HepG2 (cell line): ENCODE results near the gene SYTL2. TPM values are rescaled to one million over a fixed set of nuclear protein-coding genes. Genes with fewer than 3 reads are reported as not detected.

Experiments
- ATAC-seq: fragments of 200-7000 bp; cut with Tn5 transposase; 3 replicates; pipeline ENCODE4 v1.9.1; 2020; ENCODE audit warnings: mild to moderate bottlenecking, moderate library complexity
- BruUV-seq: library from RNA; stranded (reverse); fragments of 400-500 nt; replicated peaks from 2 replicates; lab custom pipeline; 2021; lab: Mats Ljungman, UMichigan
- CTCF ChIA-PET: fragments of 300-600 bp; formaldehyde crosslinking; extraction: SDS; loops from one replicate; lab custom pipeline; 2021; ENCODE audit warnings: low total read pairs, inconsistent platforms, low intra/inter-chr PET ratio; lab: Yijun Ruan, JAX
- POLR2A ChIA-PET: fragments of 350-600 bp; sonication (Branson Sonifier 250); formaldehyde crosslinking; loops from one replicate; lab custom pipeline; 2020; ENCODE audit warnings: antibody characterized with exemption, inconsistent platforms; lab: Yijun Ruan, JAX
- DNase-seq: peaks from one replicate; pipeline ENCODE4 v3.0.0-alpha.2; 2015; ENCODE audit warnings: low spot score
- FAIRE-seq: peaks from 3 replicates; lab custom pipeline; 2011; peaks lifted over from hg19 to GRCh38; lab: Jason Lieb, UNC
- H2AFZ ChIP-seq: one replicate; pipeline ENCODE4 v1.6.1; 2011; ENCODE audit warnings: low read length, inconsistent platforms
- H3K27ac ChIP-seq: fragments of 300-600 bp; 3 replicates; pipeline ENCODE4 v1.8.0; 2011; ENCODE audit warnings: mixed run types, mild to moderate bottlenecking, mixed read lengths, low read length, inconsistent platforms; ENCODE audit not compliant: insufficient read depth; ENCODE audit errors: extremely low read length
- H3K27me3 ChIP-seq, 2 experiments: fragments of 200-600 bp in 1 of 2; 2 replicates in 1 of 2; 3 replicates in 1 of 2; pipeline versions ENCODE4 v1.6.0 to v1.8.0; 2011; ENCODE audit warnings: low read length in 2 of 2, mild to moderate bottlenecking in 2 of 2, moderate library complexity in 2 of 2, inconsistent platforms in 1 of 2; ENCODE audit not compliant: insufficient read depth in 2 of 2, control insufficient read depth in 1 of 2
- H3K36me3 ChIP-seq, 2 experiments: fragments of 200-600 bp in 1 of 2; replicated peaks in 1 of 2; 2 replicates in 1 of 2; 3 replicates in 1 of 2; pipeline versions ENCODE4 v1.5.1 to v1.8.0; 2011; ENCODE audit warnings: low read length in 2 of 2, inconsistent platforms in 1 of 2; ENCODE audit not compliant: insufficient read depth in 2 of 2, control insufficient read depth in 1 of 2
- H3K4me1 ChIP-seq: 2 replicates; pipeline ENCODE4 v1.5.1; 2012; ENCODE audit warnings: low read length, inconsistent platforms; ENCODE audit not compliant: insufficient read depth
- H3K4me2 ChIP-seq: 2 replicates; pipeline ENCODE4 v1.6.0; 2011; ENCODE audit warnings: low read depth, low read length, inconsistent platforms
- H3K4me3 ChIP-seq, 3 experiments: fragments of 200-600 bp in 1 of 3; sonication (generic), shearing (Covaris generic) in 1 of 3; replicated peaks in 1 of 3; 2 replicates each; pipeline ENCODE4 v1.5.1; 2011 to 2016; ENCODE audit warnings: low read length in 3 of 3, inconsistent platforms in 2 of 3, low read depth in 2 of 3, mild to moderate bottlenecking in 2 of 3, control low read depth in 1 of 3, mixed read lengths in 1 of 3; ENCODE audit not compliant: insufficient read depth in 1 of 3
- H3K79me2 ChIP-seq: one replicate; pipeline ENCODE4 v1.6.1; 2011; ENCODE audit warnings: low read length, inconsistent platforms; ENCODE audit not compliant: insufficient read depth
- H3K9ac ChIP-seq: 2 replicates; pipeline ENCODE4 v1.6.0; 2011; ENCODE audit warnings: mild to moderate bottlenecking, low read depth, low read length, inconsistent platforms; ENCODE audit not compliant: insufficient read depth
- H3K9me3 ChIP-seq: 2 replicates; pipeline ENCODE4 v1.5.1; 2012; ENCODE audit warnings: mild to moderate bottlenecking, low read length
- H4K20me1 ChIP-seq: 2 replicates; pipeline ENCODE4 v1.6.0; 2011; ENCODE audit warnings: inconsistent platforms, mild to moderate bottlenecking, low read length, moderate library complexity; ENCODE audit not compliant: insufficient read depth
- CBX5 ChIP-seq: sonication (generic); formaldehyde crosslinking; IDR thresholded peaks from 2 replicates; pipeline ENCODE4 v1.4.0; 2020; ENCODE audit warnings: missing genetic modification reagents, borderline replicate concordance
- HIC2 ChIP-seq: sonication (generic); formaldehyde crosslinking; IDR thresholded peaks from 2 replicates; pipeline ENCODE4 v1.9.0; 2022; ENCODE audit warnings: low read depth, missing genetic modification reagents
- HOXD1 ChIP-seq: sonication (generic); formaldehyde crosslinking; IDR thresholded peaks from 2 replicates; pipeline ENCODE4 v1.5.0; 2020; ENCODE audit warnings: missing genetic modification reagents
- MNT ChIP-seq: fragments of 450-650 bp; IDR thresholded peaks from 2 replicates; pipeline ENCODE4 v1.6.1; 2016
- MYNN ChIP-seq: sonication (generic); formaldehyde crosslinking; IDR thresholded peaks from 2 replicates; pipeline ENCODE4 v1.4.0; 2020; ENCODE audit warnings: mild to moderate bottlenecking, low read depth, missing genetic modification reagents
- NR2F6 ChIP-seq, 2 experiments: IDR thresholded peaks; 2 replicates each; pipeline ENCODE4 v1.6.1; 2016; ENCODE audit warnings: antibody characterized with exemption in 1 of 2, mild to moderate bottlenecking in 1 of 2
- RBM39 ChIP-seq: fragments of 200-400 bp; formaldehyde crosslinking; IDR thresholded peaks from one replicate; pipeline ENCODE4 v1.6.1; 2018; ENCODE audit warnings: antibody characterized with exemption, mild to moderate bottlenecking, low read depth, low read length; ENCODE audit not compliant: poor library complexity, severe bottlenecking
- SOX5 ChIP-seq: IDR thresholded peaks from 2 replicates; pipeline ENCODE4 v1.6.1; 2016; ENCODE audit warnings: borderline replicate concordance
- TBX2 ChIP-seq: sonication (generic); formaldehyde crosslinking; IDR thresholded peaks from 2 replicates; pipeline ENCODE4 v1.5.0; 2020; ENCODE audit warnings: missing genetic modification reagents, mild to moderate bottlenecking, borderline replicate concordance
- ZC3H13 ChIP-seq: sonication (generic); formaldehyde crosslinking; IDR thresholded peaks from 2 replicates; pipeline ENCODE4 v1.8.1; 2023; ENCODE audit warnings: mild to moderate bottlenecking, missing genetic modification reagents, moderate library complexity
- ZNF563 ChIP-seq: sonication (generic); formaldehyde crosslinking; IDR thresholded peaks from 2 replicates; pipeline ENCODE4 v1.8.0; 2022; ENCODE audit warnings: mild to moderate bottlenecking, moderate library complexity, missing genetic modification reagents
- WGBS: methylation state at CpG from one replicate; pipeline ENCODE4 v1.1.6; 2017; ENCODE audit warnings: low lambda C conversion rate; 5-methylcytosine and 5-hydroxymethylcytosine counted together
- in situ Hi-C: cut with HindIII; loops from 2 replicates; pipeline ENCODE4 v1.10.0; 2017; ENCODE audit warnings: low pct_unique_long_range_greater_than_20kb; ENCODE audit not compliant: extremely low pct_ligation_motif_present
- intact Hi-C: fragments of 100-400 bp; cut with micrococcal nuclease; formaldehyde crosslinking; loops from one replicate; pipeline ENCODE4 v1.10.0; 2022; ENCODE audit not compliant: unreplicated experiment
- polyA plus RNA-seq, 8 experiments: library from polyadenylated mRNA; depleted of rRNA in 3 of 8; stranded (reverse) in 7 of 8; unstranded in 1 of 8; fragments of >200 nt; fragmentation: Illumina TruSeq in 4 of 8; extraction: Trizol in 4 of 8; gene quantifications; 2 replicates each; pipeline versions ENCODE4 v1.2.1 to v1.2.3, GENCODE V29; 2011 to 2016; ENCODE audit warnings: low read depth in 4 of 8, missing spikeins in 1 of 8, mixed read lengths in 1 of 8; ENCODE audit not compliant: insufficient read depth in 1 of 8
- total RNA-seq, 5 experiments: library from RNA; depleted of rRNA; stranded (reverse); fragments of >200 nt; fragmentation: Illumina TruSeq; extraction: Trizol; gene quantifications; 2 replicates each; pipeline ENCODE4 v1.2.3, GENCODE V29; 2016; ENCODE audit warnings: low read depth in 1 of 5

Gene SYTL2
- total and polyA plus RNA-seq, 2 of the 13 experiments (the other 11 are each of a cell fraction or from before 2014, with no cell fraction given): 0.77 to 0.90 TPM

GRCh38 chr11:85831050-85831449 lies 20.1 kb upstream of the SYTL2 start (continued):
- no peak for TF ChIP-seq RBM39

GRCh38 chr11:85829172-85829571 lies 18.2 kb upstream of the SYTL2 start:
- ATAC-seq (no peak), FAIRE-seq (no peak)
- H2AFZ ChIP-seq: no peak overlapping the region
- H3K9me3 ChIP-seq: no peaks in the 10 kb centered on the region
- BruUV-seq: no TSS peak
- no peak overlapping the region for H3K4me3 ChIP-seq
- H3K79me2 ChIP-seq: no peaks in the 10 kb centered on the region
- H3K27ac ChIP-seq: no peak overlapping the region
- TF ChIP-seq HOXD1 (CRISPR knock-in tag): no peak
- TF ChIP-seq ZNF563 (CRISPR knock-in tag): no peak
- no peak for TF ChIP-seq NR2F6 (IDR thresholded peaks at IDR 0.05)
- TF ChIP-seq NR2F6 (CRISPR knock-in tag; IDR thresholded peaks at IDR 0.05): no peak
- TF ChIP-seq MYNN (CRISPR knock-in tag): no peak
- no peak for TF ChIP-seq TBX2 (CRISPR knock-in tag)
- TF ChIP-seq SOX5: no peak
- no peak for TF ChIP-seq MNT
- TF ChIP-seq CBX5 (CRISPR knock-in tag): no peak
- TF ChIP-seq HIC2 (CRISPR knock-in tag): no peak
- TF ChIP-seq ZC3H13 (CRISPR knock-in tag): no peak
- TF ChIP-seq, all 625 proteins: peak for 0
- Histone ChIP-seq H3K27me3 (no peaks in the 10 kb centered on the region), H3K36me3 (no peaks in the 10 kb centered on the region), H4K20me1 (no peaks in the 10 kb centered on the region), H3K9ac (no peak overlapping the region), H3K4me2 (no peak overlapping the region), H3K4me1 (no peaks in the 10 kb centered on the region)
- WGBS: 0% methylated on average over 2 of the region's 2 CpGs
- ChIA-PET POLR2A (no interaction called here), CTCF (no interaction called here)
- intact Hi-C loops (loop anchor here (5.0 kb wide), 1 partner anchor 137 kb away; no protein-coding TSS in a partner anchor), in situ Hi-C loops (loop anchor here (10.0 kb wide), 1 partner anchor 234 kb away; no protein-coding TSS in a partner anchor)
- DNase-seq: no peak
